ENCODE results near the gene PSAP.

Gene PSAP

GRCh38 chr10:71844084-71844483 is 7.0 kb downstream of the PSAP start:
- DNase-seq = no peak

GRCh38 chr10:71842856-71843686 is 8.0 kb downstream of the PSAP start:
- DNase-seq = no peak

- no peak for DNase-seq
These were observed 8.6 kb downstream of the PSAP start for GRCh38 chr10:71842422-71842821.

GRCh38 chr10:71840958-71841335 is 10.1 kb downstream of the PSAP start:
- DNase-seq = no peak

DNA sequence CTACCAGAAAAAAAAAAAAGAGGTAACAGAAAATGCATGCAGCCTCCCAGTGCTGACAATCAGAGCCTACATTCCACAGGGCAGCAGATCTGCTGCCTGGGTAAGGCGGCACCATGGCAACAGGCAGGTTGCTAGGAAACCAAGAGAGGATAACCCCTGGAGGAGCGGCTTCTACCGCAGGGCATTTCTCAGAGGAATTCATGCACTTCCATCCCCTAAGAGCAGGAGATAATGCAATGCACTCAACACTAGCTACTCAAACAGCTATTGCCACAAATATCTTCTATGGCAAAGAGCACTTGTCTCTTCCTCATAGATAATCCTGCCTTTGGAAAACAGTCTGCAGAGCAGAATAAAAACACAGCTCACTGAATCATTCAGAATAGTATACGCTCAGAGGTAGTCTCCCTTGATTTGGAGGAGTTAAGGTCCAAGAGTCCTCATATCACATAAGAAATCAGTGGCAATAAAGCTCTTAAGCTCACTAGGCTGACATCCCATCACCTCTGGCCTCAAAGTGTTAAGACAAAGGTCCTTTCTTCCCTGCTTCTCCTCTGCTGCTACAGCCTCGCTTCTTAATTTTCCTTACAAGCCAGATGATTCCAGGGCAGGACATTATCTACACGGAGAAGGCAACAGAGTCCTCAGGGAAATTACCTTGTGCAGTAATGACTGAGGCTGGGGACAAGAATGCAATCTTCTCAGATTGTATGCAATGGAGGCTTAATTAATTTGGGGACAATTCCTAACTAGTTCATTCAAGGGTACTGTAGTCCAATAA is 10.7 kb downstream of the PSAP start:
- peak; percentile 54 for DNase-seq

DNA sequence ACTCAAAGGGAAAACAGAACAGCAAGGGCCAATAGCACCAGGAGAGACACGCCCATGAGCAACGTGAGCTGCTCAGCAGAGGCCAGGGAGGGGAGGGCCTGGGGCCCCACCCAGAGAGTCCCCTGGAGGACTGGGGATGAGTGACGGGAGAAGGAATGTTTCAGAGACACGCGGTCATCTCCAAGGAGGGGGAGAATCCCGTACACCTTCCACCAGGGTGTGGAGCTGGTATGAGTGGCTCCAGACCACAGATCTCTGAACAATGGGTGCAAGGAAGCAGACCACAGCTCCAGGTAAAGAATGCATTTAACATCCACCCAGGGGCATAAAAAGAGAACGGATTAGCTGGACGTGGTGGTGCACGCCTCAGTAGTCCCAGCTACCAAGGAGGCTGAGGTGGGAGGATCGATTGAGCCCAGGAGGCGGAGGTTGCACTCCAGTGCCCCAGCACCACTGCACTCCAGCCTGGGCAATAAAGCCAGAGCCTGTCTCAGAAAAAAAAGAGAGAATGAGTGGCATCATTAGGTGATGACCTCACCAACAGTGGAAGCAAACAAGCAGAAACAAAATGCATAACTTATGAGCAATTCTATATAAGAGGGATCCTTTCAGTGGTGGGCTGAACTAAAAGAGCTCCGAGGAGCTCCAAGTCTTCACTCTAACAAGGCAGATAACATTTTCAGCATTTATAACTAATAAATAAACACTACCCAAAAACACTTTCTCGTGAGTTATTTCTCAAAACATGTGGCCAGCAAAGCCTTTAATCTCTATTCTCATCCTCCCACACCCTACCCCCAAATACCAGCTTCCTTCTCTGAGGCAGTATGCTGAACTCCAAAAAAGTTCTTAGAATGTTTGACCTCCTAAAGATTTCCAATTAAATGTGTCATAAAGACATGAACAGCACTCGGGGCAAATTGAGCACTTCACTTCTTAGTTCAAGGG is 12.5 kb downstream of the PSAP start:
- peak; percentile 39 for DNase-seq

GRCh38 chr10:71837098-71837827 is 13.8 kb downstream of the PSAP start:
- peak; percentile 50 for DNase-seq

DNA sequence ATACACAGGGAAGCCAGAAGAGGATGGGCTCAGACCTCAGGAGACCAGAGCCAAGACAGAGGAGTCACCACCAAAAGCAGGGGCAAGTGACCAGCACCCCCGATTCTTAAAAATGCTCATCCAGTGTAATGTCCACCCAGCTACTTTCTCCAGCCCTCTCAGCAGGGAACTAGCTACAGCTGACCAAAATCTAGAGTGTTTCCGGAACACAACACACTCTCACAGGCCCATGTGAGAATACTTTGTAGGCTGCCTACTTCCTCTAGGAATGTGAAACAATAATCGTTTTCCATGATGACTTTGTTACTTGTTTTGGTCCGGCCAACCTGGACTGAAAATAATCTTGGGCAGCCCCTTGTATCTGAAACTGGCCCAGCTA is 14.5 kb downstream of the PSAP start:
- DNase-seq = no peak

- no peak for DNase-seq
These were observed 15.1 kb downstream of the PSAP start for GRCh38 chr10:71835671-71836595.

- DNase-seq = no peak
These were observed 16.7 kb downstream of the PSAP start for GRCh38 chr10:71834343-71834674.

- no peak for DNase-seq
These were observed 17.4 kb downstream of the PSAP start for GRCh38 chr10:71833451-71834342.

GRCh38 chr10:71832967-71833366 is 18.1 kb downstream of the PSAP start:
- DNase-seq = no peak

DNA sequence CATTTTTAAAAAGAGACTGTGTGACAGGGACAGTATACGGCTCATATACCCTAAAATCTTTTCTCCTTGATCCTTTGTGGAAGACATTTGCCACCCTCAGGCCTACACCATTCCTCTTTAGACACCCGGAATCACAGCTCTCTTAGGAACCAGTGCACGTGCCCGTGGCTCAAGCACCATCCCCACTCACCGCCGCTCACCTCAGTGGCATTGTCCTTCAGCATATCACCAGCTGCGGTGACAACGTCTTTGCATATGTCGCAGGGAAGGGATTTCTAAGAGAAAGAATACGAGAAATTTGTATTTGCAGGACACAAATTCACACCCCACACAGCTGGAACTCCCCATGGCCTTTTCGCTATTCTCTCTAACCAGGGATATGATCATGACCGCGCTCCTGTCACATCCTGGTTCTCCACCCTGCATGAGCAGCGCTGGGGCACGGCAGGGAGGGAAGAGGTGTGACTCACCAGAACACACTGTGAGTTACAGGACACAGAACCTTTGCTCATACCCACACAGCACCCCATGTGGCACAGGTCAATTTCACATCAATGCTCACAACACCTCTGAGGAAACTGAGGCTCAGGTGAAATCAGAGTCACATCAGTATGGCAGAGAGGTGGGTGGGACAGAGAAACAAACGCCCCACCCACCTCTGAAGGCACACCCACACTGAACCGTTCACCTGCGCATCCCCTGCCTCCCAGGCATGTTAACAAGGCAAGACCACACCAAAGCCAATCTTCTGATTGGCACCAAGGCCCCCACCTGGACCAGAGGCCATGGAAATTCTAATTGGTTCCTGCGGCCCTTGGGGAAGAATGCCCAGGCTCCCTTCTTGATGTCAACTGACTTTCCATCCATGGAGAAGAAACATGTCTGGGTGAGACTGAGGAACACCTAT is 19.2 kb downstream of the PSAP start:
- DNase-seq = no peak

DNA sequence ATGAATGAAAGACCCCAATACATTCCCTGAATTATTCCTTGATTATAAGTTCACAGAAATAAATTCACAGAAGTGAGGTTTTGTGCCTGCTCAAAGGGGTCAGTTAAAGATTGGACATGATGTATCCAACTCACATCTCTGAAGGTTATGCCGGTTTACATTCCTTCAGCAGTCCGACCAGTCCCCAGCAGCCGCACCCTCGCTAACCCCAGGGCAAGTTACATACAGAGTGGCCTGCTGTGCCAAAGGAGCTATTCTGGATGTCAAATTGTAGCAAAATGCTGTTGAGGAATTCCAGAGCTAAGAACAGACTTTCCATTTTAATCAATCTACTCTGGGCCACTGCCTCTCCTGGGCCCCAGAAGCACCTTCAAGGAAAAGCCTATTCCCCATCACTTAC is 20.3 kb downstream of the PSAP start:
- DNase-seq = no peak

- no peak for DNase-seq
These were observed 21.2 kb downstream of the PSAP start for GRCh38 chr10:71829896-71830295.

DNA sequence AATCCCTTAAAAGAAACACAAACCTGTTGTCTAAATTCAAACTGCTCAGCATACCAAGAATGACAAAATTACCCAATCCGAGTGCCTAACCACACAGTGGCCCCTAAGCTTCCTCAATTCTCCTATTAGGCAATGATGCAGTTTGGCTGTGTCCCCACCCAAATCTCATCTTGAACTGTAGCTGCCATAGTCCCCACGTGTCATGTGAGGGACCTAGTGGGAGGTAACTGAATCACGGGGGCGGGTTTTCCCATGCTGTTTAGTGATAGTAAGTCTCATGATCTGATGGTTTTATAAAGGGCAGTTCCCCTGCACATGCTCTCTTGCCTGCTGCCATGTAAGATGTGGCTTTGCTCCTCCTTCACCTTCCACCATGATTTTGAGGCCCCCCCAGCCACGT is 21.9 kb downstream of the PSAP start:
- DNase-seq = peak; percentile 70

GRCh38 chr10:71828702-71829101 is 22.3 kb downstream of the PSAP start:
- no peak for DNase-seq

GRCh38 chr10:71827852-71828251 is 23.2 kb downstream of the PSAP start:
- DNase-seq = no peak

- no peak for DNase-seq
These were observed 25.8 kb downstream of the PSAP start for GRCh38 chr10:71825217-71825616.
